PFSK-1 (cell line): Measurements from ENCODE around the gene RBMS3.

Source experiments
- POLR2AphosphoS5 ChIP-seq: IDR thresholded peaks from 2 replicates; pipeline ENCODE4 v1.6.1; 2012; ENCODE audit warnings: low read depth, mild to moderate bottlenecking, control low read depth, low read length, moderate library complexity
- REST ChIP-seq, 2 experiments: IDR thresholded peaks; 2 replicates each; pipeline versions ENCODE4 v1.6.1 to v1.8.0; 2011 to 2012; ENCODE audit warnings: low read depth in 2 of 2, low read length in 2 of 2, control low read depth in 1 of 2, inconsistent platforms in 1 of 2, mild to moderate bottlenecking in 1 of 2, moderate library complexity in 1 of 2; ENCODE audit not compliant: insufficient read depth in 1 of 2
- SIN3A ChIP-seq: IDR thresholded peaks from 2 replicates; pipeline ENCODE4 v1.6.1; 2012; ENCODE audit warnings: mild to moderate bottlenecking, low read length, moderate library complexity, borderline replicate concordance; ENCODE audit not compliant: insufficient read depth
- TAF1 ChIP-seq: IDR thresholded peaks from 2 replicates; pipeline ENCODE4 v1.6.1; 2012; ENCODE audit warnings: low read length, control low read depth, borderline replicate concordance; ENCODE audit not compliant: insufficient read depth

- TF ChIP-seq TAF1 (no peak), SIN3A (no peak), POLR2AphosphoS5 (no peak), REST (IDR thresholded peaks at IDR 0.05; ENCODE audit: insufficient read depth in 1 of 2, low read depth in 2 of 2, low read length in 2 of 2) (no peak)
Observed at GRCh38 chr3:29690686-29691353, 409.9 kb downstream of the RBMS3 start.
